GM19193 (cell line): ENCODE results near the gene ZSCAN5A.

ENCODE experiments used
- POLR2A ChIP-seq: IDR thresholded peaks from 4 replicates; pipeline ENCODE4 v1.6.1; 2011; ENCODE audit not compliant: insufficient read depth, insufficient read length; ENCODE audit errors: extremely low read depth

Gene ZSCAN5A

GRCh38 chr19:56295531-56296455, 18.8 kb downstream of the ZSCAN5A start:
- TF ChIP-seq POLR2A: no peak

GRCh38 chr19:56294549-56294948, 20.1 kb downstream of the ZSCAN5A start:
- TF ChIP-seq POLR2A: no peak

GRCh38 chr19:56291867-56292266, 22.8 kb downstream of the ZSCAN5A start:
- TF ChIP-seq POLR2A: no peak

GRCh38 chr19:56290104-56290503, 24.5 kb downstream of the ZSCAN5A start:
- no peak for TF ChIP-seq POLR2A

- no peak for TF ChIP-seq POLR2A
Measured at GRCh38 chr19:56284746-56285145, 29.9 kb downstream of the ZSCAN5A start.

GRCh38 chr19:56282809-56283208, 31.8 kb downstream of the ZSCAN5A start:
- no peak for TF ChIP-seq POLR2A

- no peak for TF ChIP-seq POLR2A
Measured at GRCh38 chr19:56273563-56274117, 41.0 kb downstream of the ZSCAN5A start.

GRCh38 chr19:56272161-56272798, 42.4 kb downstream of the ZSCAN5A start, which contains the start of gene EDDM13:
TSS of gene EDDM13 (plus strand) at chr19:56272748. CDS start at chr19:56272835, 87 bp downstream.
- no peak for TF ChIP-seq POLR2A

- TF ChIP-seq POLR2A: no peak
Measured at GRCh38 chr19:56271151-56271550, 43.5 kb downstream of the ZSCAN5A start.

GRCh38 chr19:56270676-56271075, 44.0 kb downstream of the ZSCAN5A start:
- no peak for TF ChIP-seq POLR2A

- no peak for TF ChIP-seq POLR2A
Measured at GRCh38 chr19:56269348-56269747, 45.3 kb downstream of the ZSCAN5A start.

- TF ChIP-seq POLR2A: no peak
Measured at GRCh38 chr19:56266051-56266450, 48.6 kb downstream of the ZSCAN5A start.

GRCh38 chr19:56263319-56263718, 51.3 kb downstream of the ZSCAN5A start:
- TF ChIP-seq POLR2A: no peak

GRCh38 chr19:56261145-56261544, 53.5 kb downstream of the ZSCAN5A start:
- no peak for TF ChIP-seq POLR2A

- TF ChIP-seq POLR2A: no peak
Measured at GRCh38 chr19:56258272-56258671, 56.4 kb downstream of the ZSCAN5A start.

- TF ChIP-seq POLR2A: no peak
Measured at GRCh38 chr19:56253737-56254136, 60.9 kb downstream of the ZSCAN5A start.

GRCh38 chr19:56252699-56253422, 61.8 kb downstream of the ZSCAN5A start:
- TF ChIP-seq POLR2A: no peak
